ENCODE results near the gene ARMC3.

The ARMC3 gene

DNA sequence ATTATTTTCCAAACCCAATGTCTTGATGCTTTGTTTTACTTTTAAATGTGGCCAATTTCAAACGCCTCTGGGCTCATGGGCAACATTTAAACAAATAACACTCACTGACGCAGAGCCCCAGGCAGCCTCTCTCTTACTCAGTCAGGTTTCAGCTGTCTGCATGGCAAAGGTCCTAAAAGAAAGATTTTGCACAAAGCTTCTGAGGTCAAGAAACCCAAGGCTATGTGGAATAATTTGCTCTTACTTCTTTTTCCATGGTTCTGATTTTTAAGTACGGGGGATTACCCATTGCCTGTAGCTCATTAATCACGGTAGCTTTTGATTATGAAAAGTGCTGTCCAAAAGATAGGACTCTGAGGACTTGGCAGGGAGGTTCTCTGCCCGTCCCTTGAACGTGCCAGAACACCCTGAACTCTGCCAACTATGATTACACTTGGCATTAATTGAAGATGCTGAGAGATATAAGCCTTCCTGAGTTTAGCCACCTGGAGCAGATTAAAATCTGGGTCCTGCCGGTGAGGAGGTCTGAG, 153.4 kb downstream of the ARMC3 start:
- no peak for DNase-seq

DNA sequence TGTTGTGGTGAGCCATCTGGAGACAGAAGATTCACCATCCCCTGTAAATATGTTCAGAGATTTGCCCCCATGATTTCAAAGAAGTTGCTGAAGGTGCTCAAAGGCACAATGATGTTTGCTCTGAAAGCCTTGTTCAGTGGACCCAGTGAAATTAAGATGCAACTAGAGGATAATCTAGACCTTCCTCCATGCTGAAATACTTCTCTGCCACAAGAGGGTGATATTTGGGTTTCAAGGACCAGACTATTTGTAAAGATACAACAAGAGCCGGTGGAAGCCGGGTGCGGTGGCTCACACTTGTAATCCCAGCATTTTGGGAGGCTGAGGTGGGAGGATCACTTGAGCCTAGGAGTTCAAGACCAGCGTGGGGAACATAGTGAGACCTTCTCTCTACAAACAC, 154.0 kb downstream of the ARMC3 start:
- no peak for DNase-seq
